SJCRH30 (cell line): Measurements from ENCODE around the gene GCH1. TPM values are rescaled to one million over a fixed set of nuclear protein-coding genes. Genes with fewer than 3 reads are reported as not detected.
"Not testable (repeated sequence)": the region's sequence is repeated elsewhere in the genome, so short reads cannot be mapped to it uniquely, and the experiment has no call there.

Source experiments
- DNase-seq, 2 experiments: peaks; one replicate each; pipeline ENCODE4 v3.0.0-alpha.2; 2015 to 2020
- H3K27ac ChIP-seq: fragments of 250-450 bp; sonication (Bioruptor Pico); 2 replicates; pipeline ENCODE4 v1.5.1; 2020; ENCODE audit warnings: mild to moderate bottlenecking, moderate library complexity
- H3K27me3 ChIP-seq: fragments of 250-450 bp; sonication (Bioruptor Pico); 2 replicates; pipeline ENCODE4 v1.5.1; 2020; ENCODE audit warnings: mild to moderate bottlenecking, moderate library complexity
- H3K36me3 ChIP-seq: fragments of 250-450 bp; sonication (Bioruptor Pico); 2 replicates; pipeline ENCODE4 v1.5.1; 2020; ENCODE audit warnings: mild to moderate bottlenecking, moderate library complexity
- H3K4me1 ChIP-seq: fragments of 250-450 bp; sonication (Bioruptor Pico); 2 replicates; pipeline ENCODE4 v1.5.1; 2020; ENCODE audit warnings: mild to moderate bottlenecking, moderate library complexity
- H3K4me3 ChIP-seq: fragments of 250-450 bp; sonication (Bioruptor Pico); 2 replicates; pipeline ENCODE4 v1.5.1; 2020; ENCODE audit warnings: mild to moderate bottlenecking, moderate library complexity
- H3K9me3 ChIP-seq: fragments of 250-450 bp; sonication (Bioruptor Pico); replicated peaks from 2 replicates; pipeline ENCODE4 v1.5.1; 2020; ENCODE audit warnings: mild to moderate bottlenecking, moderate library complexity
- total RNA-seq: library from RNA; depleted of rRNA; stranded (reverse); fragments of >200 nt; shearing (Covaris generic); gene quantifications from 2 replicates; pipeline ENCODE4 v1.2.3, GENCODE V29; 2014

Gene GCH1
- total RNA-seq, 1 experiment from 2014 or later: 3.0 TPM

GRCh38 chr14:54894995-54895394 is 7.6 kb downstream of the GCH1 start:
- H3K27ac ChIP-seq: no peak overlapping the region
- no peak for DNase-seq
- H3K4me3 ChIP-seq: no peak overlapping the region

GRCh38 chr14:54893151-54893760 is 9.4 kb downstream of the GCH1 start:
- H3K4me1 ChIP-seq: no peaks in the 10 kb centered on the region
- no peaks in the 10 kb centered on the region for H3K9me3 ChIP-seq
- no peak overlapping the region for H3K27ac ChIP-seq
- peak; percentile 17 to 67 for DNase-seq
- no peaks in the 10 kb centered on the region for H3K36me3 ChIP-seq
- no peak overlapping the region for H3K4me3 ChIP-seq
- H3K27me3 ChIP-seq: no peaks in the 10 kb centered on the region

More at GRCh38 chr14:54894995-54895394, 7.6 kb downstream of the GCH1 start:
- H3K27me3 ChIP-seq: no peaks in the 10 kb centered on the region
- no peaks in the 10 kb centered on the region for H3K36me3 ChIP-seq
- no peaks in the 10 kb centered on the region for H3K4me1 ChIP-seq
- H3K9me3 ChIP-seq: no peaks in the 10 kb centered on the region

- no peak overlapping the region for H3K27ac ChIP-seq
- no peaks in the 10 kb centered on the region for H3K4me1 ChIP-seq
- no peaks in the 10 kb centered on the region for H3K27me3 ChIP-seq
Measured at GRCh38 chr14:54891471-54892245, 11.0 kb downstream of the GCH1 start.

GRCh38 chr14:54890788-54891187 is 11.8 kb downstream of the GCH1 start:
- no peak for DNase-seq
- Histone ChIP-seq H3K27ac (no peak overlapping the region), H3K9me3 (no peaks in the 10 kb centered on the region), H3K4me1 (no peaks in the 10 kb centered on the region), H3K27me3 (no peaks in the 10 kb centered on the region), H3K4me3 (no peak overlapping the region), H3K36me3 (no peaks in the 10 kb centered on the region)

More at GRCh38 chr14:54891471-54892245, 11.0 kb downstream of the GCH1 start:
- Histone ChIP-seq H3K9me3 (no peaks in the 10 kb centered on the region), H3K36me3 (no peaks in the 10 kb centered on the region), H3K4me3 (no peak overlapping the region)
- DNase-seq: no peak

GRCh38 chr14:54889919-54890318 is 12.7 kb downstream of the GCH1 start:
- no peak overlapping the region for H3K4me3 ChIP-seq
- H3K27ac ChIP-seq: no peak overlapping the region

DNA sequence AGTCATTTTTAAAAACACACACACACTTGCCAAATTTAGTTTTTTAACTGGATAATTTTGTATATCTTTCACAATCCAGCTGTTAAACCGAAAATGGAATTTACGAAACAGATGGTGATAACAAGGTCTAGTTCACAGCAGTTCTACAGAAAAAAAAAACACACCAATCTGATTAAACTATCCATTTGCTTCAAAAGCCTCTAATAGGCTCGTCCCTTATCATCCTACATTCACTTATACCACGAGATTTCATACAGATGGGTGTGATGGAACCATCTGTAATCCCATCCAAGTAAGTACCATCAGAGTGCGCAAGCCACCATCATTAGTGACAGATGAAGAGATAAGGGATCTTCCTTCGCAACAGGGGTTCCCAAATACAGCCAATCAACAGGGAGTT is 20.1 kb downstream of the GCH1 start:
- Histone ChIP-seq H3K27ac (no peak overlapping the region), H3K36me3 (no peaks in the 10 kb centered on the region), H3K9me3 (no peaks in the 10 kb centered on the region), H3K27me3 (no peaks in the 10 kb centered on the region), H3K4me3 (no peak overlapping the region), H3K4me1 (no peaks in the 10 kb centered on the region)
- no peak for DNase-seq

More at GRCh38 chr14:54889919-54890318, 12.7 kb downstream of the GCH1 start:
- no peaks in the 10 kb centered on the region for H3K36me3 ChIP-seq
- no peaks in the 10 kb centered on the region for H3K9me3 ChIP-seq
- H3K4me1 ChIP-seq: no peaks in the 10 kb centered on the region
- DNase-seq: no peak
- no peaks in the 10 kb centered on the region for H3K27me3 ChIP-seq

- no peaks in the 10 kb centered on the region for H3K27me3 ChIP-seq
- no peaks in the 10 kb centered on the region for H3K36me3 ChIP-seq
- no peak overlapping the region for H3K4me3 ChIP-seq
- H3K27ac ChIP-seq: no peak overlapping the region
- no peaks in the 10 kb centered on the region for H3K9me3 ChIP-seq
- H3K4me1 ChIP-seq: no peaks in the 10 kb centered on the region
- DNase-seq: no peak
Measured at GRCh38 chr14:54881761-54882401, 20.7 kb downstream of the GCH1 start.

- no peak overlapping the region for H3K27ac ChIP-seq
- H3K9me3 ChIP-seq: no peaks in the 10 kb centered on the region
- H3K27me3 ChIP-seq: no peaks in the 10 kb centered on the region
- H3K36me3 ChIP-seq: no peaks in the 10 kb centered on the region
- H3K4me3 ChIP-seq: no peak overlapping the region
- H3K4me1 ChIP-seq: no peaks in the 10 kb centered on the region
- no peak for DNase-seq
Measured at GRCh38 chr14:54881235-54881760, 21.3 kb downstream of the GCH1 start.

DNA sequence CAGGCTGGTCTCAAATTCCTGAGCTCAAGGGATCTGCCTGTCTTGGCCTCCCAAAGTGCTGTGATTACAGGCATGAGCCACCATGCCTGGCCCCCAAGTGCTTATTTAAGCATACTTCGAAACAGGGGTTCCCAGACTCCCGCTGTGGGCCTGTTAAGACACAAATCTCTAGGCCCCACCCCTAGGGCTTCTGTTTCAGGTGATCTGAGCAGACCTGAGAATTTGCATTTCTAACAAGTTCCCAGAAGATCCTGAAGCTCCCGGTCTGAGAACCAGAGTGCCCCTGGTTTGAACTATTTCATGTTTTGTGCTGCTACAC is 25.0 kb downstream of the GCH1 start:
- no peaks in the 10 kb centered on the region for H3K36me3 ChIP-seq
- H3K27me3 ChIP-seq: no peaks in the 10 kb centered on the region
- no peaks in the 10 kb centered on the region for H3K4me1 ChIP-seq
- H3K4me3 ChIP-seq: no peak overlapping the region
- no peaks in the 10 kb centered on the region for H3K9me3 ChIP-seq
- no peak overlapping the region for H3K27ac ChIP-seq
- no peak for DNase-seq

DNA sequence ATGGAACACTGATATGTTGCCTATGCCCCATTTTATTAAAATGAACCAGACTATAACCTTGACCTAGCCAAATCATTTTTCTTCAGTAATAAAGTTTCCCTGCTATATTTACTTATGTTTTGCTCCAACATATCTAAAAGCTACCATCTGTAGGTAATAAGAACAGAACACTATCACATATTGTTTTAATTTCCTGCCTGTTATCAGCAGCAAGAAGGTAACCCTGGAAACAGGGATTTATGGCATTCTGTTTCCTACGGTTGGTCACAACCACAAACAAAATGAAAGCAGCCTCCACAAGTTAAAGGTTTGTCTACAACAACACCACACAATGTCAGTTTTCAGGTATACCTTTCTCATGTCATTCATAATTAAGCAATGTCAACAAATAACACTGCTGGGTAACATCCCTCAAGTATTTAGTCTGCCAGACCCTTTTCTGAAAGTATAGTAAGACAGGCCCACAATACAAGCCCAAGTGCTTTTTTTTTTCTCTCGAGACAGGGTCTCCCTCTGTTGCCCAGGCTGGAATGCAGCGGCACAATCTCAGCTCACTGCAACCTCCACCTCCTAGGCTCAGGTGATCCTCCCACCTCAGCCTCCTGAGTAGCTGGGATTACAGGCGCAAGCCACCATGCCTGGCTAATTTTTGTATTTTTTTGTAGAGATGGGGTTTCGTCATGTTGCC is 25.5 kb downstream of the GCH1 start:
- Histone ChIP-seq H3K9me3 (no peaks in the 10 kb centered on the region), H3K27ac (no peak overlapping the region)
- DNase-seq: no peak

GRCh38 chr14:54875648-54876047 is 27.0 kb downstream of the GCH1 start:
- not testable (repeated sequence) for H3K4me3 ChIP-seq, H3K36me3 ChIP-seq, H3K27ac ChIP-seq, DNase-seq, H3K4me1 ChIP-seq, H3K27me3 ChIP-seq, H3K9me3 ChIP-seq

More for the DNA sequence above, 25.5 kb downstream of the GCH1 start:
- H3K4me1 ChIP-seq: no peaks in the 10 kb centered on the region
- no peak overlapping the region for H3K4me3 ChIP-seq
- H3K27me3 ChIP-seq: no peaks in the 10 kb centered on the region
- no peaks in the 10 kb centered on the region for H3K36me3 ChIP-seq

GRCh38 chr14:54870154-54871090 is 32.2 kb downstream of the GCH1 start:
- DNase-seq: peak; percentile 35 to 38

GRCh38 chr14:54867011-54867410 is 35.6 kb downstream of the GCH1 start:
- no peaks in the 10 kb centered on the region for H3K36me3 ChIP-seq
- no peaks in the 10 kb centered on the region for H3K27me3 ChIP-seq
- no peak overlapping the region for H3K27ac ChIP-seq
- no peak for DNase-seq
- peaks cover 8% of the 10 kb centered on the region for H3K4me1 ChIP-seq
- no peaks in the 10 kb centered on the region for H3K9me3 ChIP-seq
- H3K4me3 ChIP-seq: no peak overlapping the region

More at GRCh38 chr14:54870154-54871090, 32.2 kb downstream of the GCH1 start:
- H3K27ac ChIP-seq, H3K4me1 ChIP-seq, H3K9me3 ChIP-seq, H3K36me3 ChIP-seq, H3K27me3 ChIP-seq: not testable (repeated sequence)
- peak overlapping the region; percentile 66 for H3K4me3 ChIP-seq

- no peaks in the 10 kb centered on the region for H3K9me3 ChIP-seq
- no peaks in the 10 kb centered on the region for H3K36me3 ChIP-seq
- H3K27me3 ChIP-seq: no peaks in the 10 kb centered on the region
- no peak overlapping the region for H3K4me3 ChIP-seq
- H3K4me1 ChIP-seq: peaks cover 8% of the 10 kb centered on the region
- no peak overlapping the region for H3K27ac ChIP-seq
- DNase-seq: no peak
Measured at GRCh38 chr14:54866588-54866987, 36.0 kb downstream of the GCH1 start.
